GM12892 (cell line): ENCODE measurements around the gene ACADVL.

Source experiments
- POLR2A ChIP-seq: IDR thresholded peaks from 2 replicates; pipeline ENCODE4 v1.6.1; 2011; ENCODE audit warnings: low read depth, low read length, control low read depth
- POLR2AphosphoS5 ChIP-seq: IDR thresholded peaks from 2 replicates; pipeline ENCODE4 v1.6.1; 2011; ENCODE audit warnings: low read depth, low read length, control low read depth
- TAF1 ChIP-seq: IDR thresholded peaks from 2 replicates; pipeline ENCODE4 v1.6.1; 2011; ENCODE audit warnings: low read depth, mild to moderate bottlenecking, control low read depth, low read length, borderline replicate concordance

GRCh38 chr17:7176107-7176840 lies 43.5 kb upstream of the ACADVL start:
- no peak for TF ChIP-seq POLR2A
- TF ChIP-seq POLR2AphosphoS5 = no peak
- TF ChIP-seq TAF1 = no peak
